H1 (cell line): ENCODE data around the gene CYBB. TPM values are rescaled to one million over a fixed set of nuclear protein-coding genes. Genes with fewer than 3 reads are reported as not detected.

Experiments used
- CTCF ChIA-PET: fragments of 300-600 bp; sonication (Branson Sonifier 250); formaldehyde crosslinking; loops from one replicate; lab custom pipeline; 2021; ENCODE audit not compliant: partially characterized antibody; lab: Charles Lee
- POLR2A ChIA-PET: fragments of 300-600 bp; sonication (Branson Sonifier 250); formaldehyde crosslinking; loops from one replicate; lab custom pipeline; 2021; ENCODE audit warnings: inconsistent platforms; ENCODE audit not compliant: partially characterized antibody; lab: Charles Lee
- DNase-seq, 2 experiments: peaks; one replicate each; pipeline versions ENCODE4 v3.0.0 to v3.0.0-alpha.2; 2010 to 2022; ENCODE audit warnings: low spot score in 2 of 2, low read depth in 1 of 2, mixed read lengths in 1 of 2
- FAIRE-seq: peaks from 2 replicates; lab custom pipeline; 2011; peaks lifted over from hg19 to GRCh38; lab: Jason Lieb, UNC
- H2AFZ ChIP-seq: 2 replicates; pipeline ENCODE4 v1.8.1; 2012; ENCODE audit warnings: low read length, inconsistent platforms
- H2AK5ac ChIP-seq: 2 replicates; pipeline ENCODE4 v1.6.1; 2013; ENCODE audit warnings: low read depth, low read length
- H2BK120ac ChIP-seq: replicated peaks from 2 replicates; pipeline ENCODE3; 2013; ENCODE audit warnings: low read depth, low read length, inconsistent platforms
- H2BK12ac ChIP-seq: 2 replicates; pipeline ENCODE4 v1.6.1; 2013; ENCODE audit warnings: low read depth, low read length
- H2BK15ac ChIP-seq: 2 replicates; pipeline ENCODE4 v1.6.1; 2013; ENCODE audit warnings: low read length
- H2BK20ac ChIP-seq: 2 replicates; pipeline ENCODE4 v1.6.1; 2013; ENCODE audit warnings: low read length
- H2BK5ac ChIP-seq: 2 replicates; pipeline ENCODE4 v1.6.1; 2013; ENCODE audit warnings: low read depth, low read length
- H3K14ac ChIP-seq: 2 replicates; pipeline ENCODE4 v1.6.1; 2013; ENCODE audit warnings: inconsistent platforms; ENCODE audit not compliant: insufficient read length
- H3K18ac ChIP-seq: 2 replicates; pipeline ENCODE4 v1.6.1; 2013; ENCODE audit warnings: low read length; ENCODE audit errors: extremely low read depth
- H3K23ac ChIP-seq: 2 replicates; pipeline ENCODE4 v1.6.1; 2013; ENCODE audit warnings: inconsistent platforms; ENCODE audit not compliant: insufficient read length
- H3K23me2 ChIP-seq: 2 replicates; pipeline ENCODE4 v1.6.1; 2013; ENCODE audit warnings: low read depth, low read length
- H3K27ac ChIP-seq: 2 replicates; pipeline ENCODE4 v1.6.1; 2011; ENCODE audit warnings: low read depth, low read length, inconsistent platforms
- H3K27me3 ChIP-seq, 4 experiments: replicated peaks in 1 of 4; 1 replicate in 1 of 4; 2 replicates in 3 of 4; pipeline versions ENCODE4 v1.6.1 to v1.8.1; 2011 to 2013; ENCODE audit warnings: low read length in 3 of 4, mild to moderate bottlenecking in 3 of 4, inconsistent platforms in 2 of 4, mixed read lengths in 2 of 4, moderate library complexity in 1 of 4; ENCODE audit not compliant: control insufficient read depth in 3 of 4, insufficient read depth in 3 of 4; ENCODE audit errors: extremely low read depth in 1 of 4
- H3K36me3 ChIP-seq, 4 experiments: 2 replicates each; pipeline versions ENCODE4 v1.6.1 to v1.8.1; 2011 to 2013; ENCODE audit warnings: mild to moderate bottlenecking in 4 of 4, low read length in 3 of 4, moderate library complexity in 2 of 4, control low read depth in 1 of 4, inconsistent platforms in 1 of 4; ENCODE audit not compliant: insufficient read depth in 4 of 4, control insufficient read depth in 2 of 4
- H3K4ac ChIP-seq: replicated peaks from 2 replicates; pipeline ENCODE3; 2013; ENCODE audit warnings: low read length, low read depth, mixed read lengths, inconsistent platforms; ENCODE audit not compliant: insufficient read length
- H3K4me1 ChIP-seq, 4 experiments: replicated peaks in 1 of 4; 1 replicate in 1 of 4; 2 replicates in 3 of 4; pipeline versions ENCODE4 v1.6.1 to v1.8.1; 2011 to 2013; ENCODE audit warnings: low read length in 3 of 4, inconsistent platforms in 2 of 4, mixed read lengths in 1 of 4; ENCODE audit not compliant: insufficient read depth in 4 of 4, control insufficient read depth in 3 of 4
- H3K4me2 ChIP-seq, 2 experiments: 2 replicates each; pipeline versions ENCODE4 v1.6.1 to v1.8.1; 2011 to 2013; ENCODE audit warnings: low read depth in 2 of 2, low read length in 2 of 2, control low read depth in 1 of 2, inconsistent platforms in 1 of 2, mild to moderate bottlenecking in 1 of 2; ENCODE audit not compliant: insufficient read depth in 1 of 2
- H3K4me3 ChIP-seq, 4 experiments: fragments of 200-600, 300-600 bp in 1 of 4; sonication (generic), shearing (Covaris generic), sonication (Bioruptor Twin) in 1 of 4; 2 replicates each; pipeline versions ENCODE4 v1.5.1 to v1.8.1; 2011 to 2016; ENCODE audit warnings: low read length in 4 of 4, low read depth in 3 of 4, control low read depth in 2 of 4, inconsistent platforms in 2 of 4, mild to moderate bottlenecking in 2 of 4, mixed read lengths in 1 of 4, moderate library complexity in 1 of 4; ENCODE audit not compliant: insufficient read depth in 2 of 4; ENCODE audit errors: extremely low read depth in 1 of 4
- H3K56ac ChIP-seq: replicated peaks from 2 replicates; pipeline ENCODE3; 2013; ENCODE audit warnings: low read depth, mild to moderate bottlenecking, mixed read lengths, low read length, inconsistent platforms; ENCODE audit not compliant: insufficient read length
- H3K79me1 ChIP-seq: 2 replicates; pipeline ENCODE4 v1.6.1; 2013; ENCODE audit warnings: low read depth, low read length, control low read depth
- H3K79me2 ChIP-seq, 2 experiments: 2 replicates each; pipeline versions ENCODE4 v1.6.1 to v1.8.1; 2012 to 2013; ENCODE audit warnings: low read length in 2 of 2, mild to moderate bottlenecking in 2 of 2, inconsistent platforms in 1 of 2; ENCODE audit not compliant: insufficient read depth in 2 of 2, control insufficient read depth in 1 of 2
- H3K9ac ChIP-seq, 4 experiments: replicated peaks in 1 of 4; 1 replicate in 1 of 4; 2 replicates in 3 of 4; pipeline versions ENCODE4 v1.6.1 to v1.8.1; 2011 to 2013; ENCODE audit warnings: low read depth in 3 of 4, low read length in 3 of 4, control low read depth in 2 of 4, mild to moderate bottlenecking in 2 of 4, moderate library complexity in 2 of 4, inconsistent platforms in 1 of 4; ENCODE audit errors: extremely low read depth in 1 of 4
- H3K9me3 ChIP-seq, 2 experiments: 2 replicates each; pipeline versions ENCODE4 v1.6.1 to v1.8.1; 2012 to 2013; ENCODE audit warnings: mild to moderate bottlenecking in 2 of 2, moderate library complexity in 2 of 2, control low read depth in 1 of 2, inconsistent platforms in 1 of 2, low read depth in 1 of 2, low read length in 1 of 2, mixed read lengths in 1 of 2; ENCODE audit not compliant: insufficient read depth in 2 of 2
- H4K20me1 ChIP-seq, 2 experiments: replicated peaks in 1 of 2; 2 replicates each; pipeline versions ENCODE3 to v1.8.1; 2011 to 2013; ENCODE audit warnings: inconsistent platforms in 2 of 2, low read length in 2 of 2, mild to moderate bottlenecking in 1 of 2; ENCODE audit not compliant: insufficient read depth in 2 of 2, control insufficient read depth in 1 of 2
- H4K5ac ChIP-seq: 2 replicates; pipeline ENCODE4 v1.6.1; 2013; ENCODE audit warnings: low read length, low read depth, mixed read lengths, inconsistent platforms; ENCODE audit not compliant: insufficient read length
- H4K8ac ChIP-seq: 2 replicates; pipeline ENCODE4 v1.8.0; 2013; ENCODE audit warnings: mild to moderate bottlenecking, moderate library complexity, low read length, inconsistent platforms; ENCODE audit not compliant: insufficient read depth; ENCODE audit errors: extremely low read depth
- H4K91ac ChIP-seq: replicated peaks from 2 replicates; pipeline ENCODE3; 2013; ENCODE audit warnings: low read length, mixed read lengths, inconsistent platforms; ENCODE audit not compliant: insufficient read length
- RAD21 ChIP-seq, 2 experiments: IDR thresholded peaks in 1 of 2; conservative IDR thresholded peaks in 1 of 2; 2 replicates each; pipeline ENCODE4 v1.6.1; 2011; ENCODE audit warnings: low read depth in 2 of 2, low read length in 2 of 2, improper control_type of control experiment in 1 of 2, inconsistent platforms in 1 of 2, mild to moderate bottlenecking in 1 of 2, moderate library complexity in 1 of 2
- polyA plus RNA-seq, 7 experiments: library from polyadenylated mRNA; depleted of rRNA in 3 of 7; stranded (reverse) in 5 of 7; unstranded in 2 of 7; fragments of >200 nt in 5 of 7; fragments of 200-250 nt in 2 of 7; gene quantifications; 1 replicate in 5 of 7; 2 replicates in 1 of 7; 4 replicates in 1 of 7; pipeline versions ENCODE4 v1.2.1 to v1.2.3, GENCODE V29; 2011 to 2013; ENCODE audit warnings: missing spikeins in 2 of 7, mixed read lengths in 2 of 7
- total RNA-seq: library from RNA; stranded (reverse); fragmentation: NEBNext Ultra II Directional; extraction: Animal tissue kit (Norgen Biotek cat#: 25700); gene quantifications from 2 replicates; pipeline ENCODE4 v1.2.1, GENCODE V29; 2021

CYBB gene
- total and polyA plus RNA-seq, 2 of the 8 experiments (the other 6 are each of a cell fraction or from before 2014, with no cell fraction given), result 0.03 to 0.09 TPM

DNA sequence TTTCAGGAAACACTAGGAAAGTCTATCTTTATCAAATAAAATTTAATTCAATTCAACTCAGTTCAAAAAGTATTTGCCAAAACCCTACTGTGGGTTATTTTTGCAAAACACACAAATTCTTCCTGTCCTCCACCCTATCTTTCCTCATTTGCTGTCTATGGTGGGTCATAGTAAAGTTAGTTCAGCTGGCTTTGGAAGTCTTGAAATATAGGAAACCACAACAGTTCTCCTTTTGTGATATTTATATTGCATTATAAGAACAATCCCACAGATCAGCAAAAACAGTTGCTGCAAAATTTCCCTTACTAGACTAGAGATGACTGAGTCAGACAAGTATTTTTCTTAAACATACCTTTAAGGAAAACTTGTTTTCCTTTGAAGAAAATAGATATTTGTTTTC lies 22.2 kb downstream of the CYBB start:
- Histone ChIP-seq H2BK12ac (no peak overlapping the region), H3K18ac (no peak overlapping the region), H2AK5ac (no peak overlapping the region), H3K27ac (no peak overlapping the region), H3K23me2 (no peaks in the 10 kb centered on the region), H3K9me3 (no peaks in the 10 kb centered on the region), H2BK20ac (no peak overlapping the region), H4K5ac (no peak overlapping the region), H4K91ac (no peak overlapping the region), H3K79me1 (no peaks in the 10 kb centered on the region), H3K4ac (no peak overlapping the region), H4K8ac (no peak overlapping the region), H3K14ac (no peak overlapping the region), H2BK15ac (no peak overlapping the region), H2BK5ac (no peak overlapping the region), H4K20me1 (no peaks in the 10 kb centered on the region), H3K56ac (no peak overlapping the region), H3K23ac (no peak overlapping the region), H2AFZ (no peak overlapping the region), H3K4me1 (no peaks in the 10 kb centered on the region), H3K27me3 (no peaks in the 10 kb centered on the region), H3K79me2 (no peaks in the 10 kb centered on the region), H3K36me3 (no peaks in the 10 kb centered on the region), H2BK120ac (no peak overlapping the region), H3K4me2 (no peak overlapping the region), H3K4me3 (no peak overlapping the region), H3K9ac (no peak overlapping the region)
- no peak for DNase-seq
- CTCF ChIA-PET, result interaction anchor here (1.1 kb wide), 1 partner anchor 23 kb away, joined by 4 read pairs; no protein-coding TSS in a partner anchor
- no peak for TF ChIP-seq RAD21 (IDR thresholded peaks at IDR 0.05 in 1 of 2, conservative IDR thresholded peaks at IDR 0.05 in 1 of 2; ENCODE audit: low read depth in 2 of 2, low read length in 2 of 2)
- POLR2A ChIA-PET, result no interaction called here
- no peak for FAIRE-seq
